ENCODE results near the gene SULT4A1. TPM values are rescaled to one million over a fixed set of nuclear protein-coding genes. Genes with fewer than 3 reads are reported as not detected.

SULT4A1 gene
- total and polyA plus RNA-seq, 2 experiments from 2014 or later: 4.7 to 5.2 TPM

DNA sequence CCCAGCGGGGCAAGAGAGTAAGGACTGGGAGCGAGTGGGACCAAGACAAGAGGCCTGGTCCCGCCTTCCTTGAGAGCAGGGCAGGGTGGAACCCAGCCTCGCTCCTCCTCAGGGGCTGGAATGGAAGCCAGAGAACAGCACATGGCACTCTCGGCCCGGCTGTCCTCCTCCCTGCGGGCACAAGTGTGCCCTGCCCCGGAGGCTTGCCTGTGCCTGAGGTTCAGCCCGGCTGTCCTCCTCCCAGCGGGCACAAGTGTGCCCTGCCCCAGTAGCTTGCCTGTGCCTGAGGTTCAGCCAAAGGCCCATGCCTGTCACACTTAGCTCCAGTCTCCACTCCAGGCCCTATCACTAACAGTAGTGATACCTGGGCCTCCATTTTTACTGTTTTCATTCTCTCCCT is 24.2 kb downstream of the SULT4A1 start:
- ATAC-seq (no peak), DNase-seq (ENCODE audit: low spot score) (no peak)
- Histone ChIP-seq H3K36me3 (ENCODE audit: insufficient read depth) (no peaks in the 10 kb centered on the region), H3K27ac (ENCODE audit: low read depth) (no peak overlapping the region), H3K27me3 (ENCODE audit: insufficient read depth) (no peaks in the 10 kb centered on the region), H3F3A (replicated peaks; ENCODE audit: low read depth) (no peaks in the 10 kb centered on the region), H3K9me2 (ENCODE audit: insufficient read depth) (no peaks in the 10 kb centered on the region), H3K4me2 (no peak overlapping the region), H3K4me1 (ENCODE audit: insufficient read depth) (no peaks in the 10 kb centered on the region), H2AFZ (no peak overlapping the region), H3K4me3 (no peak overlapping the region), H3K79me2 (replicated peaks; ENCODE audit: insufficient read depth) (peaks cover 15% of the 10 kb centered on the region), H4K20me1 (replicated peaks; ENCODE audit: insufficient read depth) (no peaks in the 10 kb centered on the region; the same call in 1 of the 2 replicates)
- peaks cover 14% of the 10 kb centered on the region for H3K27me3 Mint-ChIP-seq (ENCODE audit: insufficient read depth, low read depth, poor library complexity)
- no peak overlapping the region for H3K27ac Mint-ChIP-seq
- TF ChIP-seq ZNF114 (CRISPR knock-in tag; IDR thresholded peaks at IDR 0.05) (no peak), ZNF331 (CRISPR knock-in tag; IDR thresholded peaks at IDR 0.05; ENCODE audit: low read depth) (no peak), STAT1 (IDR thresholded peaks at IDR 0.05; ENCODE audit: unreplicated experiment) (no peak), EZH2 (IDR thresholded peaks at IDR 0.05; ENCODE audit: low read depth, unreplicated experiment) (no peak), ZNF462 (CRISPR knock-in tag; IDR thresholded peaks at IDR 0.05) (no peak), JUNB (IDR thresholded peaks at IDR 0.05; ENCODE audit: unreplicated experiment) (no peak), NANOG (IDR thresholded peaks at IDR 0.05; ENCODE audit: borderline replicate concordance) (no peak), EZH2phosphoT487 (IDR thresholded peaks at IDR 0.05; ENCODE audit: unreplicated experiment) (no peak), POLR2AphosphoS5 (IDR thresholded peaks at IDR 0.05; ENCODE audit: low read depth) (no peak), CREB1 (CRISPR knock-in tag; IDR thresholded peaks at IDR 0.05; ENCODE audit: low read depth) (no peak)
- TF ChIP-seq, protein P1, sequence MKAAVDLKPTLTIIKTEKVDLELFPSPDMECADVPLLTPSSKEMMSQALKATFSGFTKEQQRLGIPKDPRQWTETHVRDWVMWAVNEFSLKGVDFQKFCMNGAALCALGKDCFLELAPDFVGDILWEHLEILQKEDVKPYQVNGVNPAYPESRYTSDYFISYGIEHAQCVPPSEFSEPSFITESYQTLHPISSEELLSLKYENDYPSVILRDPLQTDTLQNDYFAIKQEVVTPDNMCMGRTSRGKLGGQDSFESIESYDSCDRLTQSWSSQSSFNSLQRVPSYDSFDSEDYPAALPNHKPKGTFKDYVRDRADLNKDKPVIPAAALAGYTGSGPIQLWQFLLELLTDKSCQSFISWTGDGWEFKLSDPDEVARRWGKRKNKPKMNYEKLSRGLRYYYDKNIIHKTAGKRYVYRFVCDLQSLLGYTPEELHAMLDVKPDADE (IDR thresholded peaks at IDR 0.05): no peak
- TF ChIP-seq, protein P2, sequence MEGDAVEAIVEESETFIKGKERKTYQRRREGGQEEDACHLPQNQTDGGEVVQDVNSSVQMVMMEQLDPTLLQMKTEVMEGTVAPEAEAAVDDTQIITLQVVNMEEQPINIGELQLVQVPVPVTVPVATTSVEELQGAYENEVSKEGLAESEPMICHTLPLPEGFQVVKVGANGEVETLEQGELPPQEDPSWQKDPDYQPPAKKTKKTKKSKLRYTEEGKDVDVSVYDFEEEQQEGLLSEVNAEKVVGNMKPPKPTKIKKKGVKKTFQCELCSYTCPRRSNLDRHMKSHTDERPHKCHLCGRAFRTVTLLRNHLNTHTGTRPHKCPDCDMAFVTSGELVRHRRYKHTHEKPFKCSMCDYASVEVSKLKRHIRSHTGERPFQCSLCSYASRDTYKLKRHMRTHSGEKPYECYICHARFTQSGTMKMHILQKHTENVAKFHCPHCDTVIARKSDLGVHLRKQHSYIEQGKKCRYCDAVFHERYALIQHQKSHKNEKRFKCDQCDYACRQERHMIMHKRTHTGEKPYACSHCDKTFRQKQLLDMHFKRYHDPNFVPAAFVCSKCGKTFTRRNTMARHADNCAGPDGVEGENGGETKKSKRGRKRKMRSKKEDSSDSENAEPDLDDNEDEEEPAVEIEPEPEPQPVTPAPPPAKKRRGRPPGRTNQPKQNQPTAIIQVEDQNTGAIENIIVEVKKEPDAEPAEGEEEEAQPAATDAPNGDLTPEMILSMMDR (conservative IDR thresholded peaks at IDR 0.05; ENCODE audit: low read depth in 2 of 2): no peak
- TF ChIP-seq, protein P3, sequence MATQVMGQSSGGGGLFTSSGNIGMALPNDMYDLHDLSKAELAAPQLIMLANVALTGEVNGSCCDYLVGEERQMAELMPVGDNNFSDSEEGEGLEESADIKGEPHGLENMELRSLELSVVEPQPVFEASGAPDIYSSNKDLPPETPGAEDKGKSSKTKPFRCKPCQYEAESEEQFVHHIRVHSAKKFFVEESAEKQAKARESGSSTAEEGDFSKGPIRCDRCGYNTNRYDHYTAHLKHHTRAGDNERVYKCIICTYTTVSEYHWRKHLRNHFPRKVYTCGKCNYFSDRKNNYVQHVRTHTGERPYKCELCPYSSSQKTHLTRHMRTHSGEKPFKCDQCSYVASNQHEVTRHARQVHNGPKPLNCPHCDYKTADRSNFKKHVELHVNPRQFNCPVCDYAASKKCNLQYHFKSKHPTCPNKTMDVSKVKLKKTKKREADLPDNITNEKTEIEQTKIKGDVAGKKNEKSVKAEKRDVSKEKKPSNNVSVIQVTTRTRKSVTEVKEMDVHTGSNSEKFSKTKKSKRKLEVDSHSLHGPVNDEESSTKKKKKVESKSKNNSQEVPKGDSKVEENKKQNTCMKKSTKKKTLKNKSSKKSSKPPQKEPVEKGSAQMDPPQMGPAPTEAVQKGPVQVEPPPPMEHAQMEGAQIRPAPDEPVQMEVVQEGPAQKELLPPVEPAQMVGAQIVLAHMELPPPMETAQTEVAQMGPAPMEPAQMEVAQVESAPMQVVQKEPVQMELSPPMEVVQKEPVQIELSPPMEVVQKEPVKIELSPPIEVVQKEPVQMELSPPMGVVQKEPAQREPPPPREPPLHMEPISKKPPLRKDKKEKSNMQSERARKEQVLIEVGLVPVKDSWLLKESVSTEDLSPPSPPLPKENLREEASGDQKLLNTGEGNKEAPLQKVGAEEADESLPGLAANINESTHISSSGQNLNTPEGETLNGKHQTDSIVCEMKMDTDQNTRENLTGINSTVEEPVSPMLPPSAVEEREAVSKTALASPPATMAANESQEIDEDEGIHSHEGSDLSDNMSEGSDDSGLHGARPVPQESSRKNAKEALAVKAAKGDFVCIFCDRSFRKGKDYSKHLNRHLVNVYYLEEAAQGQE (IDR thresholded peaks at IDR 0.05; ENCODE audit: unreplicated experiment): no peak
- H3K4me1 Mint-ChIP-seq: peaks cover 7% of the 10 kb centered on the region
- H3K4me3 Mint-ChIP-seq: no peak overlapping the region
- peaks cover 16% of the 10 kb centered on the region; the same call in 2 of the 3 replicates for H3K36me3 Mint-ChIP-seq (ENCODE audit: low read depth)
- no peaks in the 10 kb centered on the region; the same call in 2 of the 3 replicates for H3K9me3 Mint-ChIP-seq

Measured in GM23338 (cell line).